HT1080 (cell line): ENCODE measurements around the gene ODAPH. TPM values are rescaled to one million over a fixed set of nuclear protein-coding genes. Genes with fewer than 3 reads are reported as not detected.

Experiments used
- total RNA-seq: library from RNA; depleted of rRNA; stranded (reverse); fragments of >200 nt; shearing (Covaris generic); gene quantifications from 2 replicates; pipeline ENCODE4 v1.2.3, GENCODE V29; 2014; rRNA removed

Gene ODAPH
- total RNA-seq, 1 experiment from 2014 or later = not detected

Other genes starting within 250 kb of the ODAPH start
- gene RCHY1, start 41.7 kb upstream of the ODAPH start, total RNA-seq = 38.1 and 47.6 TPM in 2 replicates
- gene THAP6, start 41.6 kb upstream of the ODAPH start, total RNA-seq = 9.8 and 12.2 TPM in 2 replicates
- gene CDKL2, start 74.5 kb downstream of the ODAPH start, total RNA-seq = 0.03 TPM in 1 of 2 replicates, not detected in the other
- gene G3BP2, start 117.3 kb downstream of the ODAPH start, total RNA-seq = 86.0 and 115 TPM in 2 replicates
- 60.8 and 68.3 TPM in 2 replicates for gene USO1, start 168.5 kb downstream of the ODAPH start, total RNA-seq